Right atrium auricular region (tissue), 2 donors: Measurements from ENCODE around the gene PSMC3IP. TPM values are rescaled to one million over a fixed set of nuclear protein-coding genes. Genes with fewer than 3 reads are reported as not detected.
A peak's percentile ranks its signal among the peaks of the same experiment; 100 is the strongest.

Source experiments
- DNase-seq: peaks from one replicate; pipeline ENCODE4 v3.0.0-alpha.2; 2019; ENCODE audit warnings: low spot score
- H3K27ac ChIP-seq, 2 donors: fragments of 200-600 bp; sonication (generic); 1 replicate in 1 of 2; 2 replicates in 1 of 2; pipeline ENCODE4 v1.5.1; 2016 to 2019
- H3K27me3 ChIP-seq, 2 donors: fragments of 200-600 bp; sonication (generic); one replicate each; pipeline versions ENCODE4 v1.5.1 to v1.6.0; 2017 to 2019
- H3K36me3 ChIP-seq: fragments of 200-600 bp; sonication (generic); one replicate; pipeline ENCODE4 v1.5.1; 2016
- H3K4me1 ChIP-seq, 2 donors: fragments of 200-600 bp; sonication (generic); one replicate each; pipeline versions ENCODE4 v1.5.1 to v1.6.0; 2017 to 2019
- H3K4me3 ChIP-seq, 2 donors: fragments of 200-600 bp; sonication (generic); 1 replicate in 1 of 2; 2 replicates in 1 of 2; pipeline ENCODE4 v1.5.1; 2017 to 2019; ENCODE audit warnings: mild to moderate bottlenecking in 1 of 2, moderate library complexity in 1 of 2
- H3K9me3 ChIP-seq, 2 donors: fragments of 200-600 bp; sonication (generic); one replicate each; pipeline ENCODE4 v1.5.1; 2019
- CTCF ChIP-seq, 2 donors: fragments of 200-600 bp; sonication (generic); IDR thresholded peaks; one replicate each; pipeline ENCODE4 v1.5.1; 2019; ENCODE audit warnings: antibody characterized with exemption in 2 of 2
- total RNA-seq, 2 donors: library from RNA; depleted of rRNA; stranded (reverse); fragments of >200 nt; gene quantifications; one replicate each; pipeline ENCODE4 v1.1.0, GENCODE V29; 2016

The PSMC3IP gene
- total RNA-seq, 2 donors from 2014 or later, result 1.2 to 1.6 TPM

GRCh38 chr17:42537156-42537805 is 40.2 kb downstream of the PSMC3IP start:
- Histone ChIP-seq H3K27ac (peak overlapping the region; percentile 90 to 93), H3K4me3 (peak overlapping the region; percentile 47 to 67), H3K27me3 (no peaks in the 10 kb centered on the region), H3K9me3 (no peaks in the 10 kb centered on the region), H3K4me1 (peaks cover 0 to 22% of the 10 kb centered on the region in 2 donors), H3K36me3 (peaks cover 32% of the 10 kb centered on the region)
- no peak for DNase-seq
- no peak for TF ChIP-seq CTCF (IDR thresholded peaks at IDR 0.05)

GRCh38 chr17:42536372-42537155 is 41.0 kb downstream of the PSMC3IP start:
- H3K27ac ChIP-seq, result peak overlapping the region; percentile 90 to 93
- H3K27me3 ChIP-seq, result no peaks in the 10 kb centered on the region
- H3K9me3 ChIP-seq, result no peaks in the 10 kb centered on the region
- peaks cover 32% of the 10 kb centered on the region for H3K36me3 ChIP-seq
- peaks cover 0 to 22% of the 10 kb centered on the region in 2 donors for H3K4me1 ChIP-seq
- peak; percentile 79 for DNase-seq
- no peak for TF ChIP-seq CTCF (IDR thresholded peaks at IDR 0.05)
- H3K4me3 ChIP-seq, result peak overlapping the region; percentile 47 to 67

- Histone ChIP-seq H3K9me3 (no peaks in the 10 kb centered on the region), H3K27me3 (no peaks in the 10 kb centered on the region), H3K36me3 (peaks cover 27% of the 10 kb centered on the region), H3K27ac (peak within 1 kb of the TSS; percentile 90 to 93), H3K4me3 (peak within 1 kb of the TSS; percentile 47 to 67), H3K4me1 (peaks cover 0 to 22% of the 10 kb centered on the region in 2 donors)
- DNase-seq, result peak; percentile 97
- no peak for TF ChIP-seq CTCF (IDR thresholded peaks at IDR 0.05)
Measured at GRCh38 chr17:42536048-42536371, 41.5 kb downstream of the PSMC3IP start, which contains the start of gene NAGLU. Gene NAGLU, plus strand, starts transcription at chr17:42536241. Its CDS starts 32 bp downstream, at chr17:42536273.

- H3K27me3 ChIP-seq, result no peaks in the 10 kb centered on the region
- H3K36me3 ChIP-seq, result peaks cover 22% of the 10 kb centered on the region
- peak overlapping the region; percentile 47 to 67 for H3K4me3 ChIP-seq
- no peak for DNase-seq
- TF ChIP-seq CTCF (IDR thresholded peaks at IDR 0.05), result no peak
- H3K4me1 ChIP-seq, result peaks cover 0 to 22% of the 10 kb centered on the region in 2 donors
- H3K9me3 ChIP-seq, result no peaks in the 10 kb centered on the region
- H3K27ac ChIP-seq, result peak overlapping the region; percentile 90 to 93
Measured at GRCh38 chr17:42535155-42536047, 42.1 kb downstream of the PSMC3IP start.

GRCh38 chr17:42531455-42532354 is 45.8 kb downstream of the PSMC3IP start:
- Histone ChIP-seq H3K27ac (peak overlapping the region; percentile 79 to 81), H3K27me3 (no peaks in the 10 kb centered on the region), H3K4me3 (peak overlapping the region; percentile 45 to 58), H3K36me3 (no peaks in the 10 kb centered on the region), H3K4me1 (peaks cover 0 to 21% of the 10 kb centered on the region in 2 donors), H3K9me3 (no peaks in the 10 kb centered on the region)
- peak; percentile 28 to 64 for TF ChIP-seq CTCF (IDR thresholded peaks at IDR 0.05)
- no peak for DNase-seq
